PFSK-1 (cell line): ENCODE measurements around the gene DHX29.

ENCODE experiments used
- FOXP2 ChIP-seq: optimal IDR thresholded peaks from 2 replicates; pipeline ENCODE3; 2011; ENCODE audit warnings: borderline replicate concordance, control low read depth, inconsistent platforms; ENCODE audit not compliant: insufficient read depth; ENCODE audit errors: extremely low read length, extremely low read depth
- POLR2AphosphoS5 ChIP-seq: IDR thresholded peaks from 2 replicates; pipeline ENCODE4 v1.6.1; 2012; ENCODE audit warnings: low read depth, mild to moderate bottlenecking, control low read depth, low read length, moderate library complexity
- SIN3A ChIP-seq: IDR thresholded peaks from 2 replicates; pipeline ENCODE4 v1.6.1; 2012; ENCODE audit warnings: mild to moderate bottlenecking, low read length, moderate library complexity, borderline replicate concordance; ENCODE audit not compliant: insufficient read depth
- TAF1 ChIP-seq: IDR thresholded peaks from 2 replicates; pipeline ENCODE4 v1.6.1; 2012; ENCODE audit warnings: low read length, control low read depth, borderline replicate concordance; ENCODE audit not compliant: insufficient read depth
- TF ChIP-seq, protein P1 (sequence below), 2 experiments: IDR thresholded peaks; 2 replicates each; pipeline versions ENCODE4 v1.6.1 to v1.8.0; 2011 to 2012; ENCODE audit warnings: low read depth in 2 of 2, low read length in 2 of 2, control low read depth in 1 of 2, inconsistent platforms in 1 of 2, mild to moderate bottlenecking in 1 of 2, moderate library complexity in 1 of 2; ENCODE audit not compliant: insufficient read depth in 1 of 2

DHX29 gene

DNA sequence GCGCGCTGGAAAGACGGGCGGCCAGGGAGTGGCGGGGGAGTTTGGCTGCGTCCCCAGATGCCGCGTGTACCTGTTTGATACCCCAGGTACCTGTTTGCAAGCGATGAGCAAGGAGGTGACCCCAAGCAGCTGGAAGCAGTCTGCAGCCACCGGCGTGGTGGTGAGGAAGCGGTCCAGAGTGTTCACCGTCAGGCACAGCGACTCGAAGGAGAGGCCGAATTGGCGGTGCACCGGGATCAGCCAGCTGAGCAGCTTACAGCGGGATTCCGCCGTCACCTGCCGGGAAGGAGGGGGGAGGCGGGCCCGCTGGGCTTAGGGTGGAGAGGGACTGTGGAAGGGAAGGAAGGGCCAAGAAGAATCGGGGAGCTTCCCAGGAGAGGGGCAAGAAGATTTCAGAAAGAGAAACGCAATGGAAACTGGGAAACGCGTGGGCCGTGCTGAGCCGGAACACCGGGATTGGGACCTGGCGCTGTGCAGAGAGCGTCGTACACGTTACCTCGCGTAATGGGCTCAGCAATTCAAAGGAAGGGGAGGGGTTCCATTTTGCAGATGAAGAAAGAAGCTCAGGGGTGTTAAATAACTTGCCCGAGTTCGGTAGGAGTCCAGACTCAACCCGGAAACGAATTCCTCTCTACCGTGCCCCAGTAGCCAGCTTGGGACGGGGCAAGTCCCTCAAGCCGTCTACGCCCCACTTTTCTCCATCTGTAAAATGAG is 75.1 kb downstream of the DHX29 start:
- TF ChIP-seq POLR2AphosphoS5 (no peak), FOXP2 (no peak), TAF1 (no peak), SIN3A (no peak)
- TF ChIP-seq, protein P1, sequence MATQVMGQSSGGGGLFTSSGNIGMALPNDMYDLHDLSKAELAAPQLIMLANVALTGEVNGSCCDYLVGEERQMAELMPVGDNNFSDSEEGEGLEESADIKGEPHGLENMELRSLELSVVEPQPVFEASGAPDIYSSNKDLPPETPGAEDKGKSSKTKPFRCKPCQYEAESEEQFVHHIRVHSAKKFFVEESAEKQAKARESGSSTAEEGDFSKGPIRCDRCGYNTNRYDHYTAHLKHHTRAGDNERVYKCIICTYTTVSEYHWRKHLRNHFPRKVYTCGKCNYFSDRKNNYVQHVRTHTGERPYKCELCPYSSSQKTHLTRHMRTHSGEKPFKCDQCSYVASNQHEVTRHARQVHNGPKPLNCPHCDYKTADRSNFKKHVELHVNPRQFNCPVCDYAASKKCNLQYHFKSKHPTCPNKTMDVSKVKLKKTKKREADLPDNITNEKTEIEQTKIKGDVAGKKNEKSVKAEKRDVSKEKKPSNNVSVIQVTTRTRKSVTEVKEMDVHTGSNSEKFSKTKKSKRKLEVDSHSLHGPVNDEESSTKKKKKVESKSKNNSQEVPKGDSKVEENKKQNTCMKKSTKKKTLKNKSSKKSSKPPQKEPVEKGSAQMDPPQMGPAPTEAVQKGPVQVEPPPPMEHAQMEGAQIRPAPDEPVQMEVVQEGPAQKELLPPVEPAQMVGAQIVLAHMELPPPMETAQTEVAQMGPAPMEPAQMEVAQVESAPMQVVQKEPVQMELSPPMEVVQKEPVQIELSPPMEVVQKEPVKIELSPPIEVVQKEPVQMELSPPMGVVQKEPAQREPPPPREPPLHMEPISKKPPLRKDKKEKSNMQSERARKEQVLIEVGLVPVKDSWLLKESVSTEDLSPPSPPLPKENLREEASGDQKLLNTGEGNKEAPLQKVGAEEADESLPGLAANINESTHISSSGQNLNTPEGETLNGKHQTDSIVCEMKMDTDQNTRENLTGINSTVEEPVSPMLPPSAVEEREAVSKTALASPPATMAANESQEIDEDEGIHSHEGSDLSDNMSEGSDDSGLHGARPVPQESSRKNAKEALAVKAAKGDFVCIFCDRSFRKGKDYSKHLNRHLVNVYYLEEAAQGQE (IDR thresholded peaks at IDR 0.05; ENCODE audit: insufficient read depth in 1 of 2, low read depth in 2 of 2, low read length in 2 of 2): no peak

DNA sequence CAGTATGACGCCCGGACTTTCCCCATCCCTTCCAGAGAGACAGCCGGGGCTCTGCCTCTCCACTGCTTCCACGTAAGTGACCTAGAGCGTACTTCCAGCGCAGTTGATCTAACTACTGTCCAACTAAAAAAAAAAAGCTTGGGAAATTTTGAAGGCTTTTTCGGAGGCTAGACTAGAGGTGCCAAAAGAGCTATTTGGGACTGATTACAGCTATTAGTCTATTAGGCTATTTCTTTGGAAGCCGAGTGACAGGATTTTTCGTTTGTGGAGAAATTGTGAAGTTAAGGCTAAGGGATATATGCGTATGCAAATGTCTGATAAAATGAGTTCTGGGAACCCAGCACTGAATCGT is 75.6 kb downstream of the DHX29 start:
- TF ChIP-seq, protein P1 (IDR thresholded peaks at IDR 0.05; ENCODE audit: insufficient read depth in 1 of 2, low read depth in 2 of 2, low read length in 2 of 2): no peak
- no peak for TF ChIP-seq POLR2AphosphoS5
- no peak for TF ChIP-seq FOXP2
- no peak for TF ChIP-seq SIN3A
- TF ChIP-seq TAF1: no peak

DNA sequence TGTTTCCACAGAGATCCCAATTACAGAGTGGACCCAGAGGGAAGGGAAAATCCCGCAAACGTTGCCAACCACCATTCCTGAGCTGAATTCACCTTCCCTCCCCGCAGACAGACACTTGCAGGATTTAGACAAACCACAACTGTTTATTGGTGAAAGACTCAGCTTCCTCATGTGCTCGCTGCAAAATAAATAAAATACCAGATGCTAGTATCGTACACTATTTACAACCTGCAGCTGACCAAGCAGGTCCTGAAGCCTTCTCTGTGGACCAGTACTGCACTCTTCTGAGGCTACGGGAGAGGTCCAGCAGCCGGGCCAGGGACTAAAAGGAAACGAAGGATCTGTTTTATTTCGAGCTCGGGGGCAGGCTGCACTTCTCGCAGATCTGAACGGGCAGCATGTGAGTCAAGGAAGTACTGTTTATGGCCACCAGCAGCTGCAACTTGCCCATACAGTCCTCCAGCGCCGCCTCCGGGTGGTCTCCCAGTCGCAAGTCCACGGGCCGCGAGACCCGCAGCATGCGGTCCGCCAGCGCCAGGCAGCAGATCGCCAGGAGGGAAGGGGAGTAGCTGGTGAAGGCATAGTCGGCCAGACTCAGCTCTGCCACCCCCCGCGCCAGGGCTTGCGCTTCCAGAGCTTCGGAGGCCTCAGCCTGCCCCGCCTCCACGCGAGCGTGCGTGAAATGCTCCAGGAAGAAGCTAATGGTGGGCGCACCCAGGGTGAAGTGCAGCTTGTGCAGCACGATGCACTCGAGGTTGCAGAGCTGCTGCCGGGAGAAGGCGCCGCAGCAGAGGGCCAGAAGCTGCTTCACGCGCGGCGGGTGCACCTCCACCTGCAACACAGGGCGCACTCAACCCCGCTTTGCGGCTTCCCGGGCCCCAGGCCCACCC is 76.2 kb downstream of the DHX29 start:
- TF ChIP-seq SIN3A (no peak), FOXP2 (no peak), POLR2AphosphoS5 (no peak), TAF1 (no peak)
- TF ChIP-seq, protein P1 (IDR thresholded peaks at IDR 0.05; ENCODE audit: insufficient read depth in 1 of 2, low read depth in 2 of 2, low read length in 2 of 2): no peak

DNA sequence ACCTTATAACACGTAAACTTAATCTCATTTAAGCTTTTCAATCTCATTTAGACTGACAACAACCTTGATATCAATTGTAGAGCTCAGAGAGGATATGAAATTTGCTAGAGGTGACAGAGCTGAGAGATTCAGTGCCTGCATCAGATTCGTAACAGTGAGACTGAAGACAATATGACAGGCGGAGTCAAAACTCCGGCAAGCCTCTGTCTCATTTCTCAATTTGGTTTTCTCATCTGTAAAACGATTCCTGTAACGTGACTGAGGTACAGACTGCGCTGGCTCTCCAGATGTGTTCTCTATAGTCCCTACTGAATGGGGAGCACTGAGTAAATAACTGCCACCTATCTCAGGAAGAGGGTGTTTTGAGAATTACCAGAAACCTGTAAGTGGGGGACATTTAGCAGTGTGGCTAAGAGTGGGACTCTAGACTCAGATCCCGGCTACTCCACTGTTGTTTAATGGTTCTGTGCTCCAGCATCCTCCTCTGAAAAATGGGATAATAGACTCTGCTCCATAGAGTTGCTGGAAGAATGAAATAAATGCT is 77.3 kb downstream of the DHX29 start:
- no peak for TF ChIP-seq FOXP2
- no peak for TF ChIP-seq TAF1
- TF ChIP-seq, protein P1 (IDR thresholded peaks at IDR 0.05; ENCODE audit: insufficient read depth in 1 of 2, low read depth in 2 of 2, low read length in 2 of 2): no peak
- no peak for TF ChIP-seq SIN3A
- no peak for TF ChIP-seq POLR2AphosphoS5
